Subcutaneous adipose tissue (tissue), 4 donors: ENCODE data around the gene KRT4. TPM values are rescaled to one million over a fixed set of nuclear protein-coding genes. Genes with fewer than 3 reads are reported as not detected.

Experiments
- CTCF ChIP-seq: fragments of 450-650 bp; IDR thresholded peaks from one replicate; pipeline ENCODE4 v1.5.1; 2016; ENCODE audit warnings: low read depth, mild to moderate bottlenecking, control low read depth, antibody characterized with exemption, moderate library complexity
- total RNA-seq, 4 donors: library from RNA; depleted of rRNA; stranded (reverse); fragments of >200 nt; gene quantifications; one replicate each; pipeline ENCODE4 v1.1.0, GENCODE V29; 2016

Gene KRT4
- total RNA-seq, 4 donors from 2014 or later = not detected

GRCh38 chr12:52767020-52767379 is 46.9 kb downstream of the KRT4 start:
- TF ChIP-seq CTCF = no peak

- no peak for TF ChIP-seq CTCF
These were observed 47.4 kb downstream of the KRT4 start for GRCh38 chr12:52766351-52767019.

GRCh38 chr12:52765702-52766101 is 48.2 kb downstream of the KRT4 start:
- TF ChIP-seq CTCF = no peak

- no peak for TF ChIP-seq CTCF
These were observed 49.9 kb downstream of the KRT4 start for GRCh38 chr12:52763991-52764390.

- no peak for TF ChIP-seq CTCF
These were observed 50.8 kb downstream of the KRT4 start for GRCh38 chr12:52763036-52763659.

GRCh38 chr12:52761802-52762201 is 52.1 kb downstream of the KRT4 start:
- TF ChIP-seq CTCF = no peak

GRCh38 chr12:52760623-52761022 is 53.3 kb downstream of the KRT4 start:
- TF ChIP-seq CTCF = no peak
